OCI-LY7 (cell line): ENCODE data around the gene RPRD1A. TPM values are rescaled to one million over a fixed set of nuclear protein-coding genes. Genes with fewer than 3 reads are reported as not detected.
"Not testable (repeated sequence)": the region's sequence is repeated elsewhere in the genome, so short reads cannot be mapped to it uniquely, and the experiment has no call there.

Experiments used
- BruUV-seq: library from RNA; stranded (reverse); fragments of 400-500 nt; replicated peaks from 2 replicates; lab custom pipeline; 2021; lab: Mats Ljungman, UMichigan
- CTCF ChIA-PET: fragments of 300-600 bp; sonication (Branson Sonifier 250); formaldehyde crosslinking; loops from one replicate; lab custom pipeline; 2022; ENCODE audit warnings: antibody characterized with exemption; ENCODE audit not compliant: unreplicated experiment; lab: Charles Lee
- POLR2A ChIA-PET: fragments of 300-600 bp; sonication (Branson Sonifier 250); formaldehyde crosslinking; loops from one replicate; lab custom pipeline; 2022; ENCODE audit warnings: antibody characterized with exemption; lab: Charles Lee
- DNase-seq: peaks from one replicate; pipeline ENCODE4 v3.0.0-alpha.2; 2015; ENCODE audit warnings: low spot score
- H2AFZ ChIP-seq: fragments of 200-600 bp; sonication (generic), shearing (Covaris generic); 2 replicates; pipeline ENCODE4 v1.6.1; 2014; ENCODE audit warnings: mild to moderate bottlenecking, antibody characterized with exemption, low read length, moderate library complexity
- H3K27ac ChIP-seq: fragments of 200-600 bp; sonication (generic); 2 replicates; pipeline ENCODE4 v1.5.1; 2014; ENCODE audit warnings: mixed run types, low read depth, mild to moderate bottlenecking, moderate library complexity, low read length, inconsistent platforms; ENCODE audit not compliant: poor library complexity, severe bottlenecking
- H3K36me3 ChIP-seq: fragments of 200-600 bp; sonication (generic); 2 replicates; pipeline ENCODE4 v1.6.1; 2014; ENCODE audit warnings: mild to moderate bottlenecking, antibody characterized with exemption, low read length, moderate library complexity, mixed read lengths; ENCODE audit not compliant: insufficient read depth
- H3K4me1 ChIP-seq: fragments of 200-600 bp; sonication (generic); 2 replicates; pipeline ENCODE4 v1.5.1; 2014; ENCODE audit warnings: mild to moderate bottlenecking, low read length; ENCODE audit not compliant: insufficient read depth, poor library complexity, severe bottlenecking
- H3K4me2 ChIP-seq: fragments of 200-600 bp; sonication (generic); 2 replicates; pipeline ENCODE4 v1.6.1; 2014; ENCODE audit warnings: mild to moderate bottlenecking, low read length
- H3K4me3 ChIP-seq: fragments of 200-600 bp; sonication (generic); 2 replicates; pipeline ENCODE4 v1.5.1; 2014; ENCODE audit warnings: mild to moderate bottlenecking, low read depth, low read length; ENCODE audit not compliant: poor library complexity, severe bottlenecking
- H3K79me2 ChIP-seq: fragments of 200-600 bp; sonication (generic); 2 replicates; pipeline ENCODE4 v1.6.1; 2016; ENCODE audit warnings: low read depth, mild to moderate bottlenecking, low read length, moderate library complexity, mixed read lengths; ENCODE audit not compliant: insufficient read depth
- H3K9me2 ChIP-seq: fragments of 200-600 bp; sonication (generic); 2 replicates; pipeline ENCODE4 v1.6.1; 2016; ENCODE audit warnings: mild to moderate bottlenecking, low read length, mixed read lengths; ENCODE audit not compliant: insufficient read depth
- H3K9me3 ChIP-seq: fragments of 200-600 bp; sonication (generic); 2 replicates; pipeline ENCODE4 v1.6.1; 2014; ENCODE audit warnings: mild to moderate bottlenecking, mixed run types, low read length, mixed read lengths
- H4K20me1 ChIP-seq: fragments of 200-600 bp; sonication (generic); 2 replicates; pipeline ENCODE4 v1.6.1; 2014; ENCODE audit warnings: mild to moderate bottlenecking, antibody characterized with exemption, low read length, moderate library complexity, mixed read lengths; ENCODE audit not compliant: insufficient read depth
- EZH2phosphoT487 ChIP-seq: fragments of 200-600 bp; sonication (generic); IDR thresholded peaks from 2 replicates; pipeline ENCODE4 v1.6.1; 2018; ENCODE audit warnings: low read depth, borderline replicate concordance, mild to moderate bottlenecking, mixed run types, antibody characterized with exemption, low read length, moderate library complexity, mixed read lengths
- intact Hi-C: fragments of 100-400 bp; cut with micrococcal nuclease; formaldehyde crosslinking; loops from one replicate; pipeline ENCODE4 v1.10.0; 2022; ENCODE audit not compliant: unreplicated experiment
- total RNA-seq, 2 experiments: library from RNA; depleted of rRNA in 1 of 2; stranded (reverse); fragments of >200 nt in 1 of 2; shearing (Covaris generic) in 1 of 2; gene quantifications; 2 replicates each; pipeline ENCODE4 v1.2.3, GENCODE V29; 2014 to 2022
- TF ChIP-seq, protein P1 (sequence below): fragments of 200-600 bp; sonication (generic); conservative IDR thresholded peaks from 2 replicates; pipeline ENCODE4 v1.5.1; 2014; ENCODE audit warnings: mild to moderate bottlenecking, antibody characterized with exemption, low read length, moderate library complexity, mixed read lengths

Gene RPRD1A
- total RNA-seq, 2 experiments from 2014 or later: 37.9 to 45.4 TPM

DNA sequence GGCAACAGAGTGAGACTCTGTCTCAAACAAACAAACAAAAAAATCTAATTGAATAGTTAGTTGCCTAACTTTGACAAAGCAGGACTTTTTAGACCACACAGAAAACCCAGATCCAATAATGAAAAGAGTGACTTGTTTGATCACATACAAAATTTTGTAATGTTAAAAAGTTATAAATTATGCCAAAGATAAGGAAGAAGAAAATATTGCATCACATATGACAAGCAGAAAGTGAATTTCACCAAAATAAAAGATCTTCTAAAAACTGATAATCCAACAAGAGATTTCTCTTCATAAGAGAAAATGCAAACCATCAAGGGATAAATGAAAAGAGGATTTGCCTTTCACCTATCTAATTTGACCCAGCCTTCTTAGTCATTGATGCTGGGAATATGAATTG lies 97.7 kb downstream of the RPRD1A start:
- Histone ChIP-seq H3K9me3 (no peaks in the 10 kb centered on the region), H3K79me2 (peaks cover 9% of the 10 kb centered on the region; the same call in 1 of the 2 replicates), H3K4me2 (no peak overlapping the region), H3K4me1 (peaks cover 14% of the 10 kb centered on the region), H3K27ac (no peak overlapping the region), H3K36me3 (0 out of 2 replicates have a peak, but pooled peaks cover 4% of the 10 kb centered on the region), H2AFZ (no peak overlapping the region), H3K9me2 (no peaks in the 10 kb centered on the region), H3K4me3 (no peak overlapping the region), H4K20me1 (no peaks in the 10 kb centered on the region)
- no peak for TF ChIP-seq EZH2phosphoT487
- TF ChIP-seq, protein P1, sequence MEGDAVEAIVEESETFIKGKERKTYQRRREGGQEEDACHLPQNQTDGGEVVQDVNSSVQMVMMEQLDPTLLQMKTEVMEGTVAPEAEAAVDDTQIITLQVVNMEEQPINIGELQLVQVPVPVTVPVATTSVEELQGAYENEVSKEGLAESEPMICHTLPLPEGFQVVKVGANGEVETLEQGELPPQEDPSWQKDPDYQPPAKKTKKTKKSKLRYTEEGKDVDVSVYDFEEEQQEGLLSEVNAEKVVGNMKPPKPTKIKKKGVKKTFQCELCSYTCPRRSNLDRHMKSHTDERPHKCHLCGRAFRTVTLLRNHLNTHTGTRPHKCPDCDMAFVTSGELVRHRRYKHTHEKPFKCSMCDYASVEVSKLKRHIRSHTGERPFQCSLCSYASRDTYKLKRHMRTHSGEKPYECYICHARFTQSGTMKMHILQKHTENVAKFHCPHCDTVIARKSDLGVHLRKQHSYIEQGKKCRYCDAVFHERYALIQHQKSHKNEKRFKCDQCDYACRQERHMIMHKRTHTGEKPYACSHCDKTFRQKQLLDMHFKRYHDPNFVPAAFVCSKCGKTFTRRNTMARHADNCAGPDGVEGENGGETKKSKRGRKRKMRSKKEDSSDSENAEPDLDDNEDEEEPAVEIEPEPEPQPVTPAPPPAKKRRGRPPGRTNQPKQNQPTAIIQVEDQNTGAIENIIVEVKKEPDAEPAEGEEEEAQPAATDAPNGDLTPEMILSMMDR: no peak
- intact Hi-C loops: loop anchor here (10.0 kb wide), 2 partner anchors 385 to 995 kb away; partner anchors contain the start of gene GALNT1
- POLR2A ChIA-PET: no interaction called here
- no TSS peak for BruUV-seq
- CTCF ChIA-PET: no interaction called here
- DNase-seq: no peak

DNA sequence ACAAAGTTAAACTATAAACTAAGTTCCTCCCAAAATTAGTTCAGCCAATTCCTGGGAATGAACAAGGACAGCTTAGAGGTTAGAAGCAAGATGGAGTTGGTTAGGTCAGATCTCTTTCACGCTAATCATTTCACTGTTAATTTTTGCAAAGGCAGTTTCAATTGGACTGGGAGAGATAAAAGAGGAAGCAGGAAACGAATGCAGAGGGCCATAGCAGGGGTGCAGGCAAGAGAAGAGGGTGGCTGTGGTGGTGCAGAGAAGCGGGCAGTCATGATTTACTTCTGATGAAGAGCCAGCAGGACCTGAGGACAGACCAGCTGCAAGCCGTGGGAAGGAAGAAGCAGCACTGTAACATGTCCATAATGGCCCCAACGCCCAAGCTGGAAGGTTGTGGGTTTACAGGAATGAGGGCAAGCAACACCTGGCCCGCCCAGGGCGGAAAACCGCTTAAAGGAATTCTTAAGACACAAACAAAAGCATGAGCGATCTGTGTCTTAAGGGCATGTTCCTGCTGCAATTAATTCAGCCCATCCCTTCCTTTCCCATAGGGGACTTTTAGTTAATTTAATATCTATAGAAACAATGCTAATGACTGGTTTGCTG lies 99.0 kb downstream of the RPRD1A start:
- ChIA-PET CTCF (no interaction called here), POLR2A (no interaction called here)
- H3K36me3 ChIP-seq: no peaks in the 10 kb centered on the region
- no peak overlapping the region for H3K27ac ChIP-seq
- H3K4me3 ChIP-seq: no peak overlapping the region
- intact Hi-C loops: no loop called here
- no peak for TF ChIP-seq EZH2phosphoT487
- TF ChIP-seq, protein P1: no peak
- H2AFZ ChIP-seq: no peak overlapping the region
- DNase-seq: no peak
- no peaks in the 10 kb centered on the region for H3K9me3 ChIP-seq
- H4K20me1 ChIP-seq: no peaks in the 10 kb centered on the region
- no peak overlapping the region for H3K4me2 ChIP-seq
- BruUV-seq: no TSS peak
- H3K9me2 ChIP-seq: no peaks in the 10 kb centered on the region
- H3K4me1 ChIP-seq: peaks cover 4% of the 10 kb centered on the region
- H3K79me2 ChIP-seq: peaks cover 8% of the 10 kb centered on the region; the same call in 1 of the 2 replicates

DNA sequence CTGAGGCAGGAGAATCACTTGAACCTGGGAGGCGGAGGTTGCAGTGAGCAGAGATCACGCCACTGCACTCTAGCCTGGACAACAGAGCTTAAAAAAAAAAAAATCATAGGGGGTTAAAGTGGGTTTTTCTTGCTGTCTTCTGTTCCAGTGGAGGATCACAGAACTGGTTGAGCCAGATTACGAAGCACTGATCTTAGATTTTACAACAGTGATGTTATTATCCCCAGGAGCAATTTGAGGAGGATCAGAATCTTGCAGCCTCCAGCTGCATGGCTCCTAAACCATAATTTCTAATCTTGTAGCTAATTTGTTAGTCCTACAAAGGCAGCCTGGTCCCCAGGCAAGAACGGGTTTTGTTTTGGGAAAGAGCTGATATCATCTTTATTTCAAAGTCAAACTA lies 99.5 kb downstream of the RPRD1A start:
- CTCF ChIA-PET, H3K27ac ChIP-seq, BruUV-seq, H3K9me2 ChIP-seq, H3K4me2 ChIP-seq, H3K36me3 ChIP-seq, H4K20me1 ChIP-seq, H3K4me3 ChIP-seq, POLR2A ChIA-PET, H3K4me1 ChIP-seq, H3K9me3 ChIP-seq, H3K79me2 ChIP-seq, H2AFZ ChIP-seq, intact Hi-C loops, DNase-seq: not testable (repeated sequence)
